Activated CD4-positive, CD25-positive, alpha-beta regulatory T cell treated with anti-CD3 and anti-CD28 coated beads, Interleukin-2, amount 50 U/mL, for 24 hours (primary cell): ENCODE results near the gene GGTLC1.
"Not testable (repeated sequence)": the region's sequence is repeated elsewhere in the genome, so short reads cannot be mapped to it uniquely, and the experiment has no call there.

Experiments used
- ATAC-seq, 2 donors: fragments of 150-1000 bp; cut with Tn5 transposase; one replicate each; pipeline ENCODE4 v1.10.0; 2021; ENCODE audit warnings: mild to moderate bottlenecking in 1 of 2, moderate library complexity in 1 of 2

Gene GGTLC1

DNA sequence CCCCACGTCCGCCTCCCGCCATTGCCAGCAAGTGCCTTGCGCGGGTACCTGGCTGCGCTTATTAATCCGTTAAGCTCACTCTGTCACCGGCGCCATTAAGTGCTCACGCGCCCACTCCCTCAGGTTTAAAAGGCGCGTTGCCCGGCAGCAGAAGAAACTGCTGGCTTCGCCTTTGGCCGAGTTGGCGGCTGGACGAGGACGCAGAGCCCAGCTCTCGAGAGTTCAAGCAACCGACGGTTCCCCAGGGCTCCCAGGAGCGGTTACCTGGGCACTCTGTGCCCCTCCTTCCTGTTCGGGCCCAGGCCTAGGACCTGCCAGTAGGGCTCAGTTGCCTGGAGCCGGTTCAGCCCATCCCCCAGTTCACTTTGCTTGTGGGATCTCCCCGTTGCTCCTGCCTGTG lies at the start of gene GGTLC1:
Gene GGTLC1, minus strand, starts transcription at position 219 of the 400 bp plus-strand sequence. CDS start 2,168 bp downstream, outside the sequence.
- ATAC-seq = no peak

DNA sequence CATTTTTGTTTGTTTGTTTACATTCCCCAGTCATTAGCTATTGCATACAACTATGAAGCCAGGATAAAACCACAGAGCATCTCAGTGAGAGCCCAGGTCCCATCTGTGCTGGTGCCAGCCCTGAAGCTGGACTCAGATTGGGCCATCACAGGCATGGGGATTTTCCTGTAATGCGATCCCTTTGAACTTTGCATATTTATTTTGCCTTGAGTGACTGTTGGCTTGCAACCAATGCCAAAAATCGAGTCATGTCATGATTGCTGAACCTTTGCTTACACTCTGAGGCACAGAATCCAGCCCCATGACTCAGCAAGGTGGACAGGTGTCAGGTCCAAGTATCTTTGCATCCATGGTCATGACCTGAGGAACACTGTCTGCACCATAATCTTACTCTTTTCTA lies 46.2 kb upstream of the GGTLC1 start:
- ATAC-seq = no peak

DNA sequence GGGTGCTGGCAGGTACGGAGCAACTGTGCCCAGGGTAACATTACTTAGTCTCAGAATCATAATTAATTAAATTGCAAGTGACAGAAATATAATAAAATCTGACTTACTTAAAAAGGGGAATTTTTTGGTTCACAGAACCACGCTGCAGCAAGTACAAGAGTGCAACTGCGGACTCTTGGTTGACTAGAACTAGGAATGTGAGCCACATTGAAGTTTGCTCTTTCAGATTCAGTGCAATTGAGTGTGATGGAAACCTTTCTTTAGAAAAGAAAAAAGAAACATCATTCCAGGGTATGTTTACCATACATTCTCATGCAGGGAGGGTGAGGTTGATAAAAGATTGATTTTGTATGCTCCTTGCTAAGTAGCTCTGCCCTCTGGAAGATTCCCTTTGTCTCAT lies 45.0 kb upstream of the GGTLC1 start:
- no peak for ATAC-seq

GRCh38 chr20:24033151-24033550 lies 44.6 kb upstream of the GGTLC1 start:
- peak in 1 of 2 donors; percentile 43 for ATAC-seq

DNA sequence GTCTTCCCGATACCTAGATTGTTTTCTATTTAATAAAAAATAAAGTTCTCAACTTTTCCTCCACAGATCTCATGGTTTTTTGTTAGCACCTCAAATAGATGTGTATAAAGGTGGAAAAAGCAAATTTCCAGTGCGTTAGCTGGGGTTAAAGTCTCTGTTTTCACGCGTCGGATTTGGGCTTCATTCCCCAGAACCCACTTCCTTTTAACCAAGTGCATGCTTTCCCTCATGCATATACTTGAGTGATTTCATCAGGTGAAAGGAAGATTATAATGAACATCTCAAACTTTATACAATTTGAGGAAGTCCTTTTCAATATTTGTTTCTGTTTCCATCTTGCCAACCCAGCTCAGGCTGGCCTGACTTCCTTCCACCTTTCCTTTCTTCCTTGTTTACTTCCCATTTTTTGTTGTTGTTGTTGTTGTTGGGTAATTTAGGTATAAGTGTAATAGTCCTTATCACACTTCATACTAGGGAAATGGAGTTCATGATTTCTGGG lies 43.9 kb upstream of the GGTLC1 start:
- no peak for ATAC-seq

DNA sequence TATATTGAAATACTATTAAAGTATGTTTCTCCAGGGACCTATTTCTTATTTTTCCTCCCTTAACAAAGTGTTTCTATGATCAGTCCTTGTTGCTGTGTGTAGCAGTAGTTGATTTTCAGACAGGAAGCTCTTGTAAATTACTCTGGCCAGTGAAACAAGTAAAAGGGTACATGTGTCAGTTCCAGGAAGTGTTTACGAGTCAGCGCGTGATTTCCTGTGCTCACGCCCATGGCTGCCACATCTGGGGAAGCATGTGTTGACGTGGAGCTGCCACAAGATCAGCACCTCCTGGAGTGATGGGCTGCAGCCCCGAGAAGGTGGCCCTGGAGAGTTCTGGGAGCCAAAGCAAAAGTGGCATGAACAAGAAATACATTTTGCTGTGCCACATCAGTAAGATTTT lies 38.6 kb upstream of the GGTLC1 start:
- ATAC-seq = peak; percentile 56 to 67

DNA sequence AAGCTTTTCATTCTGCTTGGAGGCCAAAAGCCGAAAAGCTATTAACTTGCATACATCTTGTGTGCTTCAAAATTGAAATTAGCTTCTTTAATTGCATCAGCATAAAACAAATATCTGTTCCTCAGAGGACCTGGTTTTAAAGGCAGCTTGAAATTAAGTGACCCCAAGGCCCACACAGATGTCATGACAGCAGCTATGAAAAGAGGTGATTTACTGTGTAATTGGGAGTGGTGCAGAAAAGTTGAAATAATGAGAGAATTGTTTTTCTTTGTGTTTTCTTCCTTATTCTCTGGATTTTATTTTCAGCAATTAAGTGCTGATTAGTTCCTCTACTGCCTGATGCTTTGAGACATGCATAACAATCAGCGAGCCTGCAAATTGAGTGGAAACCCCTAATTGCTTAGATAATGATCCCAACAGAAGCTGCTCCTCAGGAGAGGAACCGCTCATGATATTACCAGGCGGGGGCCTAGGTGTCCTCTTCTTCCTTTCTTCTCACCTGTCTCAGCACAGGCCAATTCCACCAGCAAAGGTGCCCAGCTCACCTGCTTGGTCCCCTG lies 34.1 kb upstream of the GGTLC1 start:
- ATAC-seq = no peak

DNA sequence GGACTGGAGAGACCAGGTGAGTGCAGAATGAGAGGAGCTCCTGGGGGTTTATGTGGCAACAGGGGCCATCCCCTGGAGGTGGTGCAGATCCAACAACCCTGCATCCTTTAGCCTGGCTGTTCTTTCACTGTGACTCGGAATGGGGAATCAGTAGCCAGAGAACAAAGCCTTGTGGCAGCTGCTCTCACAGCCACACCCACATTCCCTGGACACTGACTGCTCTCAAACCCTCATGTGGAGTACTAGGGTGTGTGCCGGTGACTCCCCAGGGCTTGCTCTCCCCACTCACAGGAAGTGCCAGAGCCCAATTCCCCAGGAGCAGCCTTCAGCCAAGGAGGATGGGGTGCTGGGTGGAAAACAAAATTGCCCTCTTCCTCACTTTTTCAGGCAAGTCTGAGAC lies 30.2 kb upstream of the GGTLC1 start:
- no peak for ATAC-seq

- ATAC-seq = peak; percentile 51 to 64
Measured at GRCh38 chr20:24017458-24017755, 28.8 kb upstream of the GGTLC1 start.

- ATAC-seq = no peak
Measured at GRCh38 chr20:24016607-24017457, 28.3 kb upstream of the GGTLC1 start.

DNA sequence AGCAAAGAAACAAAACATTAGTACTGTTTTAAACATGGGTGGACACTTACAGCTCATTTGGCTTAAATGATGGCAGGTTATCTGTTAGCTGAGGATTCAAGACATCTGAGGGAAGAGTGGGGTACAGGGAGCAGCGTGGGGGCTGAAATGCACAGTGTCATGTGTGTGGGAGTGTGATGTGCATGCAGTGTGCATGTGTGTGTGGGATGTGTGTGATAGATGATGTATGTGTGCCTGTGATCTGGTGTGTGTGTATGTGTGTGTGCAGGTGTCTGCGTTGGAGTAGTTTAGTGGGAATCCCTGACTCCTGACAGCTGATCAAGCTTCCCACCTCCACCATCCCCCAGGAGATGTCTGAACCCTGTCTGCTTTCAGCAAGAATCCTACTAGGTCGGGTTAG lies 25.4 kb upstream of the GGTLC1 start:
- no peak for ATAC-seq

- ATAC-seq = no peak
Measured at GRCh38 chr20:24011282-24011681, 22.7 kb upstream of the GGTLC1 start.

- ATAC-seq = no peak
Measured at GRCh38 chr20:24007758-24008157, 19.2 kb upstream of the GGTLC1 start.

GRCh38 chr20:24007073-24007595 lies 18.6 kb upstream of the GGTLC1 start:
- no peak for ATAC-seq

- ATAC-seq = no peak
Measured at GRCh38 chr20:24006626-24007025, 18.0 kb upstream of the GGTLC1 start.

DNA sequence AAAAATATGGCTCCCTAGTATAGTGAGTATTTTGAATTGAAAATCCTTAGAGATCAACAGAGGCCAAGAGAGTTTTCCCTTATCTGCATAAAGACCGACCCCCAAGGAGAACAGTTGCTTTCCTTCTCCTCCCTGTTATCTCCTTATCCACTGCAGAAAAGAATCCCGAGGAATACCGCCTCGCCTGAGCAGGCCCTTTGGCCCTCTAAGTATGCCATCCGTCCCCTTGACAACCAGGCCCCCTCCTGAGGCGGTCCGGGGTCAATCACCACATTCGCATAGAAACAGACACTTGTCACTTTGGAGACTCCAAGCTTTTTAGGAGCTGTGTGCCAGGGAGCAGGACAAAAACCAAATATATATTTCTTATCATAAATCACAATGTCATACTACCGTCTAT lies 15.9 kb upstream of the GGTLC1 start:
- ATAC-seq = no peak

GRCh38 chr20:24002896-24003295 lies 14.3 kb upstream of the GGTLC1 start:
- no peak for ATAC-seq

DNA sequence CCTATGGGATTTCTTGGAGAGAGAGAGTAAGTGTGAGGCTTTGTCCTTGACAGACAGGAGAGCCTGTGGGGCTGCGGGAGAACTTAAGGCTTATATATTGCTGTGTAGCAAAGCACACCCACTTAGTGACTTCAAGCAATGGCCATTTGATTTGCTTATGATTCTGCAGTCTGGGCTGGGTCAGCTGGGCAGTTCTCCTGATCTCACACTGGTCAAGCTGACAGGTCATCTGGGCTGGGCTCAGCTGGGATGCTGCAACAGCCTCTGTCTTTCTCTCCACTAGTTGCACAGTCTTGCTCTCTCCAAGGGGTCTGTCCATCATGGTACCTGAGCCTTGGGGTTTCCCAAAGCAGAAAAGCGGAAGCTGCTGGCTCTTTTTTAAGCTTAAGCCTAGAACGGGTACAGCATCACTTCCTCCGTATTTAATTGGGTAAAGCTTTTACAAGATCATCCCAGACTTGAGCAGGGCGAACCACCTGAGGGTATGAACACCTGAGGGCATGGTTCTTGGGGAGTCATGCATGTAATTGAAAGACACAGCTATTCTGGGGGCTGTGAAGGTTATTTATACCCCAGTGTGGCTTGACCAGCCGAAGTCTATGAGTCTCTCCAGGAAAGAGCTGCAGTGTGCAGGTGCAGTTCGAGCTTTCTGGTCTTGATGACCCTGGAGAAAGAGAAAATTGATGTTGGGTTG lies 13.3 kb upstream of the GGTLC1 start:
- no peak for ATAC-seq

DNA sequence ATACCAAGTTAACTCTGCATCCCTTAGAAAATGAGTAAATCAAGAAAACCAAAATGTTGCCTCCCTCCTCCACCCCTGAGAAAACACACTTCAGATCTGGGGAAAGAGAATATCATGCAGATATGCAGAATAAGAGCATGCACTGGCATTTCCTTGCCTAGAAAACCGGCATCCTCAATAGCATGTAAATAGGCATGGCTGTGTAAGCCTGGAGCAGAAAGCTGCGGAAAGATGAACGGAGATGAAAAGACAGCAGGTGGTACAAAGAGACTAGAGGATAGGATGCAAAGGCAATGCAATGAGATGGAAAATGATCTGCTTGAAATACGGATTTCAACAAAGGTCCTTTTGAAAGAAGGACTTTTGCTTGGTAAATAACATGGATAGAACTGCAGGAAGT lies 10.3 kb upstream of the GGTLC1 start:
- ATAC-seq = no peak

- no peak for ATAC-seq
Measured at GRCh38 chr20:23998392-23998791, 9.8 kb upstream of the GGTLC1 start.

DNA sequence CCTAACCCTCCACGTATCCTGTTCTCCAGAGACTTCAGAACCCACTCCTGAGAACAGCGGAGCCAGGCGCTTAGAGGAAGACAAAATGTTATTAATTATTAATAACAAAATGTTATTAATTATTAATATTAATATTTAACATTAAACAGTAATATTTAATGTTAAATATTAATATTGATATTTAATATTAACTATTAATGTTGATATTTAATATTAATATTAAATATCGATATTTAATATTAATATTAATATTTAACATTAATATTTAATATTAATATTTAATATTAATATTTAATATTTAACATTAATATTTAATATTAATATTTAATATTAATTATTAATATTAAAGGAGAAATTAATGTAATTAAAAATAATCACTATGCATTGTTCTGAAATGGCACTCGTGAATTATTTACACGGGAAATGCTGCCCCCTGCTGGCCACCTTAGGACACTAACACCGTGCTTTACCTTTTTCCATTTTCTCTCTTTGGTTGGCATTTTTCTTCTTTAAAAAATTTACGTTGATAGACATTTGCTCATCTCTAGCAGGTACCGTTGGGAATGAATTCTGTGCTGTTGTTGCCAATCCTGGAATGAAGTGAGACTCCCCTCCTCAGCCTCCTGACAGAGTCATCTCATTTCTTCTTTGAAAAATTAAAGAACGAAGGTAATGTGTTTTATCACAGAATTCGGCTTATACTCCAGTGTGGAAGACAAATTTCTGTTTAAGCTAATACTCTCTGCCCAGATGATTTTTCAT lies 7.5 kb upstream of the GGTLC1 start:
- no peak for ATAC-seq

GRCh38 chr20:23995291-23995690 lies 6.7 kb upstream of the GGTLC1 start:
- ATAC-seq = not testable (repeated sequence)
